ENCODE data around the gene NELFB.
"Not testable (repeated sequence)": the region's sequence is repeated elsewhere in the genome, so short reads cannot be mapped to it uniquely, and the experiment has no call there.

NELFB gene

DNA sequence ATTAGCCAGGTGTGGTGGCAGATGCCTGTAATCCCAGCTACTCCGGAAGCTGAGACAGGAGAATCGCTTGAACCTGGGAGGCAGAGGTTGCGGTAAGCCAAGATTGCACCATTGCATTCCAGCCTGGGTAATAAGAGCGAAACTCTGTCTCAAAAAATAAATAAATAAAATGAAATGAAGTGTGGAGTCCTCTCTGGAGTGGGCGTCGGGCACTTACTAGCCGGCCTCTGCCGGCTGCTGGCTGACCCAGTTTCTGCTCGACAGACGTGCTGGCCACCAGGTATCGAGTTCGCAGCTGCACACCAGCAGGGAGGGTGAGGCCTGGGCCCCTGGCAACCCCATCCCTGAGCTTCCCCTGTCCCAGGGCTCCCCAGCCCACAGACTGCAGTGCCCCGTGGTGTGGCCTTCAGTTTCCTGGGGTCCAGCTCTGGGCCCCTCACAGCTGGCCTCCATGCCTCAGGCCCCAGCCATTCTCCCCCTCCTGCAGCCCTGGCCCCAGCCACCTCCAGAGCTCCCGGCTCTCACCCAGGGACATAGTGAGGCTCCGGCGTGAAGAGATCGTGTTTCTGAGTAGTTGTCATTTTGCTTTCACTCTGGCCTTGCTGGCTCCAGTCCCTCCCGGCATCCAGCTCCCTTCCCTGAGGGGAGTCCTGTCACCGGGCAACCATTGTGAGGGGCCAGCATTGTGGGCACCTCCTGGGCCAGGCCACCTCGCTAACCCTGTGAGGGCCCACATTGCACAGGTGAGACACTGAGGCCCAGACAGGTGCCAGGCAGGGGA is 7.8 kb upstream of the NELFB start:
- DNase-seq (ENCODE audit: low spot score) = no peak

DNA sequence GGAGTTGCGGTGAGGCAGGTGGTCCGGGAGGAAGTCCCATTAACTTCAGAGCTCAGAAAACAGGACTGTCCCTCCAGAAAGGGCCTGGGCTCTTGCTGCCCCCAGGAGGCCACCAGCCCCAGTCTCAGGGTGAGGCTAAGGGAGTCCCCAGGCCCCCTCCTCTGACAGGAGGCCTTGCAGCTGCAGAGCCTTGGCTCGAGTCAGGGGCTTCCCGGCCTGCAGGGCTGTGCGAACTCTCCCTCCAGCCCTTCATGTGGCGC is 7.3 kb upstream of the NELFB start:
- DNase-seq (ENCODE audit: low spot score) = no peak

DNA sequence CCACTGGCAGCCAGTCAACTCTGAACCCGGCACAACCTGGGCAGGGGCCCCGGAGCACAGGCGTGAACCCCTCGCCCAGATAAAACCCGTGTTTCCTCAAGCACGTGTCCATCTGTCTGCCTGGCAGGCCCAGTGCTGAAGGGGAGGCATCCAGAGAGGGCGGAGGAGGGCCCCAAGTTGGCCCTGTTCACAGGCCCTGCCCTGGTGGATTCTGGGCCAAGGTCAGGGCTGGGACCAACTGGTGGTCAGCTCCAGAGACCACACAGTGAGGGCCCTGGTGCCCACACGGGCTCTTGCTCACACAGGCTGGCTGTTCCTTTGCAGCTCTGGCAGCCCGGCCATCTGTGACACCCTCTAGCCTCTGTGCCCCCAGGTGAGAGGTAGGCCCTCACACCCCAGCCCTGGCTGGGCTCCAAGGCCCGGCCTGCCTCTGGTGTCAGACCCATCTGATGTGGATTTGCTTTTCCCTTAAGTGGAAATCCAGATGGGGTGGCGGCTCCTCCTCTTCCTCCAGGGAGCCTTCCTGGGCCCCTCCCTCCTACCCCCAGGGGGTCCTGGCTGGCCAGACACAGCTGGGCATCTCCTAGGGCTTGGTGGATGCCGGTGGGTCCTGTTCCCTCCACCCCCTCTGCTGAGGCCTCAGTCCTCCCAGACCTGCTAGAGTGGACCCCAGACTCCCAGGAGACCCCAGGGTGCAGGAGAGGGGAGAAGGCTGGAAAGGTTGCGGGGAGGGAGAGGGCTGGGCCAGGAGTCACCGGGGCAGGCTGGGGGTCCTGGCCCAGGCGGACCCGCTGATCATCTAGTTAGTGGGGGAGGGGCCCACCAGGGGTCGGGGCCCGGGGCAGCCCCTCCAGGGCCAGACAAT is 4.6 kb upstream of the NELFB start:
- DNase-seq (ENCODE audit: low spot score) = no peak

DNA sequence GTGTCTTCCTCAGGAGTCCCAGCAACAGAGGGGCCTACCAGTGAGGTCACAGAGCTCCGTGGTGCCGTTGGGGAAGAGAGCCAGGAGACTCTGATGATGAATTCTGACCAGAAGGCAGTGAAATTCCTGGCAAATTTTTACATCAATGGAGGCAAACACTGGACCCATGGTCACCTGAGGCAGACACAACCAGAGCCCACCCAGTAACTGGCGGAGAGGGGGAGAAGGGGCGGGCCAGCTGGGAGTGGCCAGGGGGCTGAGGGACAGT is 4.0 kb upstream of the NELFB start, which contains the start of gene STPG3:
Gene STPG3 (plus strand): TSS at position 93 of the 268 bp plus-strand sequence. CDS start 1 bp downstream, at position 94.
- no peak for DNase-seq (ENCODE audit: low spot score)

DNA sequence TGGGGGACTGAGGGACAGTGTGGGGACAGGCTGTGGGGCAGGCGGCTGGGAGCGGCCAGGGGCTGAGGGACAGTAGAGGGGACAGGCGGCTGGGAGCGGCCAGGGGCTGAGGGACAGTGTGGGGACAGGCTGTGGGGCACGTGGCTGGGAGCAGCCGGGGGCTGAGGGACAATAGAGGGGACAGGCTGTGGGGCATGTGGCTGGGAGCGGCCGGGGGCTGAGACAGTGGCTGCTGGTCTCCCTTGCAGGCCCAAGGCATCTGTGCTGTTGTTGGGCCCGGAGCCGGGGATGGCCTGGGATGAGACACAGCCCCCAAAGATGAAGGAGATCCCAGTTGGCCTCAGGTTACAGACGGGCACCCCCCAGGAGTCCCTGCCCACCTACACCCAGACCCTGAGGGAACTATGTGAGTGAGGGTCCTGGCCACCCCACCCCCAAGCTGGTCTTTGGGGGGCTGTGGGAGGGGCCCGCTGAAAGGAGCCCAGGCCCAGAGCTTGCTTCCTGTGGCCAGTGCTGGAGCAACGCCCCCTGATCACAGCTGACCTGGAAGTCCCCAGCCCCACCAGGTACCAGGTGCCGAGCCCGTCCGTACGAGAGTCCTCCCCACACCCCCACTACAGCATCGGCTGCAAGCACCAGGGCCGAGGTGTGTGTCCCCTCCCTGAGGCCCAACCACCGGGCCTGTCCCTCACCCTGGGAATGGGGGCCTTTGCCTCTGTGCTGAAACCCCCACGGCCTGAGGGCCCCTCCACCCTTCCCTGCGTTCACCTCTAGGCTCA is 3.4 kb upstream of the NELFB start:
- no peak for DNase-seq (ENCODE audit: low spot score)

DNA sequence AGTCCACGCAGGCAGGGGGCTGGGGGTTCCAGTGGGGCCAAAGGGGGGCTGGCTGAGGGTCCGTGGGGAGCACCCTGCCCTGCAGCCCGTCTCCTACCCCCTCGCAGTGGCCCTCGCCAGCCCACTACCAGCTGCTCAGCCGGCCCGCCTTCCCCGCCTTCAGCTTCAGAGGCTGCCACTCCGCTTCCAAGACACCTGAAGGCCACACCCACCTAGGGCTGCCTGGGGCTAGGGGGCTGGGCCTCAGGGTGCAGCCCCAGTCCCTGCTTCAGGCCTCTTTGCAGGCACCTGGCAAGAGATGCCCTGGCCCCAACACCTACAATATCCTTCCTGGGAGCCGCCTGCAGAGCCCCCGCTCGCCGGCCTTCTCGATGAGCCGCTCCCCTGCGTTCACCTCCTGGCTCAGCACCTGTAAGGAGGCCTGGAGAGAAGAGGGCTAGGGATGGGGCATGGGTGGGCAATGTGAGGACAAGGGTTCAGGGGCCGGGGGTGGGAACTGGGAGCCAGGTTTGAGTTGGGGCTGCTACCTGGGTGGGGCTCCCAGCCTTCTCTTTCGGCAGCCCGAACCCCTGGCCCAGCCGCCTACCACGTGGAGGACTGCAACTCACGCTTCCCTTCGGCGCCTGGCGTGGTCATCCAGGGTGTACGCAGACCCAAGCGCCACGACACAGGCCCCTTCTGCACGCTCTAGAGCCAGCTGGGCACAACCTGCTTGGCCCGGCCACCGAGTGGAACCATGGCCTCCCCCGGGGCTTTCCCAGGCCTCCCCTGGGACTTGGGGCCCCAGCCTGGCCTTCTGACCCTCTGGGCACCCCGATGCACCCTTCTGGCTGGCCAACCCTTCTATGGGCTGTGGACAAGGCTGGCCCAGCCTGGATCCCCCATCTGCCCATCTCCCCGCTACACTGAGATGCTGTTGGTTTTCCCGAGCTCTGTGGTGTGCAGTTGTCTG is 2.3 kb upstream of the NELFB start:
- DNase-seq (ENCODE audit: low spot score) = no peak

DNA sequence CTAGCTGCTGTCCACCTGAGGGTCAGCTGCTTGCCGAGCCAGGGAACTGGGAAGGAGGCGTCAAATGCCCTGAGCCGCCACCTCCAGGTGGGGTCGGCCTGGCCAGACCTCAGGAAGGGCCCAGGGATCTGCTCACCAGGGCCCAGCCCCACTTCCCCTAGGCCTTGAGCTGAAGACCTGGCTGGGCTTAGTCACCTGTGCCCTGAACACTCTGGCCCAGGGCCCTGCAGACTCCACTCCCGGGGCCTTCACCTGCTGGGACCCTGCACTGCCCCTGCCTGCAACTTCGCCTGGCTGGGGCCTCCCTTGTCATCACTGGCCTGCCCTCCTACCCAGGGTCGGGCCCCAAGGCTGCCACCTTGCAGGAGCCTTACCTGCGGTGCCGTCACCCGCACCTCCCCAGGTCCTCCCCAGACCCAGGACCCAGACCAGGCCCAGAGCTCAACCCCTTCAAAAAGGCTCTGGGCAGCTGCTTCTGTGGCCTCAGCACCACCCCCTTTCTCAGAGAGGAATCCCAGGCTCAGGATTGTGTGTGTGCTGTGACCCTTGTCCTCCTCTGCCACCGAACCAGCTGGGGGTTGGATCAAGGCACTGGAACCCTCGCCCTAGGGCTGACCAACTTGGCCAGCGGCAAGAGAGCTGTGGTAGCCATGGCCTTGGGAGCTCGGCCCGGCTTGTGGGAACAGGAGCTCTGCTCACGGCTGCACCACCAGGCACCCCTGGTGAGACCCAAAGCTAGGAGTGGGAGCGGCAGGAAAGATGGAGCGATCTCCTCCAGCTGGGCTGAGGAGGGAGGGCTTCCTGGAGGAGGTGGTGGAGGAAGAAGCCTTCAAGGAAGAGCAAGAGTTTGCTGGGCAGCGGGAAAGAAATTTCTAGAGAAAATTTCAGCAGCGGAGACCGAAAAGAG is 1.2 kb upstream of the NELFB start:
- no peak for DNase-seq (ENCODE audit: low spot score)

DNA sequence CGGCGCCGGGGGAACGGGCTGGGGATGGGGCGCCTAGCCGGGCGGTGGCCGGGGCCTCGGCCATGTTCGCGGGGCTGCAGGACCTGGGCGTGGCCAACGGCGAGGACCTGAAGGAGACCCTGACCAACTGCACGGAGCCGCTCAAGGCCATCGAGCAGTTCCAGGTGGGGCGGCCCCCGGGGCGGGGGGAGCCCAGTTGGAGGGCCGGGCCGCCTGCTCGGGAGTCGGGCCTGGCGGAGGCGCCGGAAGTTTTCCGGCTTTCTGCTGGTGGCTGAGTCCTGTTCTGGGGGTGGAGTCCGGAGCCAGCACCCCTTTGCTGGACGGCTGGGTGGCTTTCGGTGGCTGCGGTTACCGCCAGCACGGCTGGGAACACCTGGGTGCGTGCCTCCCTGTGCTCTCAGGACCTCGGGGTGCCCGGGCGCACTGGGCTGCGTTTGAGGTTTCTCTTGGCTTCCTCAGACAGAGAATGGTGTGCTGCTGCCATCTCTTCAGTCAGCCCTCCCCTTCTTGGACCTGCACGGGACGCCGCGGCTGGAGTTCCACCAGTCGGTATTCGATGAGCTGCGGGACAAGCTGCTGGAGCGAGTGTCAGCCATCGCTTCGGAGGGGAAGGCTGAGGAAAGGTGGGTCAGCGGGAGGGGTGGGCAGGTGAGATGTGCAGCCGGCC is 454 bp downstream of the NELFB start:
- DNase-seq (ENCODE audit: low spot score) = no peak

DNA sequence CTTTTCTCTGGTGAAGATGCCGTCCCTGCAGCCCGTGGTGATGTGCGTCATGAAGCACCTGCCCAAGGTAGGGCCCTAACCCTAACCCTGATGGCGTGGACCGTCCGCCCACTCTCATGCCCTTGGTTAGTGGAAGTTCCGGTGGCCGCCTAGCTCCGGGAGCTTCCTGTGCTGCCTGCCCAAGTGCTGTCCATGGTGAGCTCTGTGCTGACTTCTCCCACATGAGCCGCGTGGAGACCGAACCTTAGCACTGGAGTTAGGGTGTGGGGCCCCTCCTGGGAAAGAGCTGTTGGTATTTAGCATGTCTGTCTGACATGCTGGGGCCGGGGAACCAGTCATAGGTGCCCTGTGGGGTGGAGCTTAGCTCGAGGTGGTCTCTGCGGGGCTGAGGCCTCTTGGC is 1.2 kb downstream of the NELFB start:
- no peak for DNase-seq (ENCODE audit: low spot score)

DNA sequence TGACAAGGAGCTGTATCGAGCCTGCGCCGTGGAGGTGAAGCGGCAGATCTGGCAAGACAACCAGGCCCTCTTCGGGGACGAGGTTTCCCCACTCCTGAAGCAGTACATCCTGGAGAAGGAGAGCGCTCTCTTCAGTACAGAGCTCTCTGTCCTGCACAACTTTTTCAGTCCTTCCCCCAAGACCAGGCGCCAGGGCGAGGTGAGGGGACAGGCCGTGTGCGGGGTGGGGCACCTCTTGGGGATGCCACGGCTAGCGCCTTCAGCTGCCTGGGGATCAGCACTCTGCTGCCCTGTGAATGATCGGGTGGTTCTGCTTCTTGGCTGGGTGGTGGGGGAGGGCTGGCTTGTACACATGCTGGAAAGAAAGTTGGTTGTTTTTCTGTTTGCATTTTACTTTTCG is 1.7 kb downstream of the NELFB start:
- no peak for DNase-seq (ENCODE audit: low spot score)

DNA sequence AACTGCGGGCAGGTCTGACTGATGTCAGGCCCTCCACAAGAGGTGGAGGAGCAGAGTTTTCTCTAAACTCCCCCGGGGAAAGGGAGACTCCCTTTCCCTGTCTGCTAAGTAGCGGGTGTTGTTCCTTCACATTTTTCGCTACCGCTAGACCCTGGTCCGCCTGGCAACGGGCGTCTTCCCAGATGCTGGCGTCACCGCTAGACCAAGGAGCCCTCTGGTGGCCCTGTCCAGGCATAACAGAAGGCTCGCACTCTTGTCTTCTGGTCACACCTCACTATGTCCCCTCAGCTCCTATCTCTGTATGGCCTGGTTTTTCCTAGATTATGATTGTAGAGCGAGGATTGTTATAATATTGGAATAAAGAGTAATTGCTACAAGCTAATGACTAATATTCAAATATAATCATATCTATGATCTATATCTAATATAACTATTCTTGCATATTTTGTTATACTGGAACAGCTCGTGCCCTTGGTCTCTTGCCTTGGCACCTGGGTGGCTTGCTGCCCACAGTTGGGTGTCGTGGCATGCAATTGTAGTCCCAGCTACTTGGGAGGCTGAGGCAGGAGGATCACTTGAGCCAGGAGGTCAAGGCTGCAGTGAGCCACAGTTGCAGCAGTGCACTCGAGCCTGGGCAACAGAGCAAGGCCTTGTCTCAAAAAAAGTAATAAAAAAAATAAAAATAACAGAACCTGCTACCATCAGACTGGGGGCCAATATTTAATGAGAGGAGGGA is 7.2 kb downstream of the NELFB start:
- not testable (repeated sequence) for DNase-seq (ENCODE audit: low spot score)

DNA sequence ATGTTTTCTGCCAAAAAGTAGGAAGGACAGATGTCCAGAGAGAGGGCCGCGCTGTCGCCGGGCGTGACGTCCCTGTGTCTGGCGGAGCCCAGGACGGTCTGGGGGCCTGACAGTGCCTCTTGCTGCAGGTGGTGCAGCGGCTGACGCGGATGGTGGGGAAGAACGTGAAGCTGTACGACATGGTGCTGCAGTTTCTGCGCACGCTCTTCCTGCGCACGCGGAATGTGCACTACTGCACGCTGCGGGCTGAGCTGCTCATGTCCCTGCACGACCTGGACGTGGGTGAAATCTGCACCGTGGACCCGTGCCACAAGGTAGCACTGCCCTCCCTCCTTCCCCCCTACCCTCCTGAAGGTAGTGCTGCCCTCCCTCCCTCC is 7.8 kb downstream of the NELFB start:
- no peak for DNase-seq (ENCODE audit: low spot score)

DNA sequence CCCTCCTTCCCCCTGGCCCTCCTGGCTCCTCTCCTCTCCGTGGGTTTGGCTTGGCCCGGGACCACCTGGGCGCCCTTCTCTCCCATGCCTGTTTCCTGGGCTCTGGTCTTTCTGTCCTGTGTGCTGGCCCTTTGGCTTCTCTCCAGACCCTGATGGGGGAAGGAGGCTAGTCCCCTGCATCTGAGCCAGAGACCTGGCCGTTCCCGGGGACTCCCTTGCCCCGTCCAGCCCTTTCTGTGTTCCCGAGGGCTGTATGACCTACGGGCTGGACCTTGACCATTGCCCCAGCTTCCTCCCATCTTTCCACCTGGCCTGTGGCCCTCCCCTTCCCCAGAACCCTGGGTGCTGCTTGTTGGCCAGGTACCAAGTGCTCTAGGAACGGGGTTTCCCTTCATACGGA is 8.4 kb downstream of the NELFB start:
- DNase-seq (ENCODE audit: low spot score) = no peak

DNA sequence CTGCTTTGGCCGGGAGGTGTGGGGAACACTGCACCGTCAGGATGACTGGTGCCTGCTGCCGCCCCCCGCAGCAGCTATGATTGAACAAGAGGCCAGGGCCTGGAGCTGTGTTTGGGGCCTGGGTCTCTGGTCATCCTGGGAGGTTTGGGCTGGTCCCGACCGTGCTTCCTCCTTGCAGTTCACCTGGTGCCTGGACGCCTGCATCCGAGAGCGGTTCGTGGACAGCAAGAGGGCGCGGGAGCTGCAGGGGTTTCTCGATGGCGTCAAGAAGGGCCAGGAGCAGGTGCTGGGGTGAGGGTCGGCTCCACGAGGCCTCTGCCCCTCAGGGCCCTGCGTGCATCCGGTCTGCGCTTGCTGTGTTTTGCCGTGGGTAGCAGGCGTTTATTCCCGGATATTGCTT is 8.9 kb downstream of the NELFB start:
- DNase-seq (ENCODE audit: low spot score) = no peak

DNA sequence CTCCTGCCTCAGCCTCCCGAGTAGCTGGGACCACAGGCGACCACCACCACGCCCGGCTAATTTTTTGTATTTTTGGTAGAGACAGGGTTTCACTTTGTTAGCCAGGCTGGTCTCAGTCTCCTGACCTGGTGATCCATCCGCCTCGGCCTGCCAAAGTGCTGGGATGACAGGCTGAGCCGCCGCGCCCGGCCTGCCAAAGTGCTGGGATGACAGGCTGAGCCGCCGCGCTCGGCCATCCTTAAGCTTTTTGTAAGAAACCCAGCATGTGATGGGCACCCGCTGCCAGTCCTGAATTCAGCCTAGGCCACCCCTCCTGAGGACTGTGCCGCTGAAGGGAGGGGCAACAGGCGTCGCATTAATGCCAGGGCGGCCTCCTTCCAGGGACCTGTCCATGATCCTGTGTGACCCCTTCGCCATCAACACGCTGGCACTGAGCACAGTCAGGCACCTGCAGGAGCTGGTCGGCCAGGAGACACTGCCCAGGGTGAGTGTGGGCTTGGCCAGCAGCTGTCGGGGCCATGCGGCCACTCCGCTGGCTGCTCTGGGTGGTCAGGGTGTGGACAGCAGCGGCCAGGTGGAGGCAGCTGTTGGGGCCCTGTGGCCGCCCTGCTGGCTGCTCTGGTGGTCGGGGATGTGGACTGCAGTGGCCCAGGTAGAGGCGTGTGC is 10.5 kb downstream of the NELFB start:
- DNase-seq (ENCODE audit: low spot score) = no peak

DNA sequence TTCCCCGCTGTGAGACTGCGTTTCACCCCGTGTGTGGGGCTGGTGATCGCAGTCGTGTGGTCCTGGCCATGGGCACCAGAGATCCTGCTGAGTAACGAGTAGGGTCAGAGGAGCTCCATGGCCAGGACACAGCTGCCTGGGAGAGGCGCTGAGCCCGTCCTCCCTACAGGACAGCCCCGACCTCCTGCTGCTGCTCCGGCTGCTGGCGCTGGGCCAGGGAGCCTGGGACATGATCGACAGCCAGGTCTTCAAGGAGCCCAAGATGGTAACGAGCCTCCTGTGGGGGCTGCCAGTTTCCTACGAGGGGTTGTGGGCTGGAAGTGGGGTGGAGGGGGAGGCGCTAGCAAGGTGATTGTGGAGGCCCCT is 11.0 kb downstream of the NELFB start:
- DNase-seq (ENCODE audit: low spot score) = no peak

DNA sequence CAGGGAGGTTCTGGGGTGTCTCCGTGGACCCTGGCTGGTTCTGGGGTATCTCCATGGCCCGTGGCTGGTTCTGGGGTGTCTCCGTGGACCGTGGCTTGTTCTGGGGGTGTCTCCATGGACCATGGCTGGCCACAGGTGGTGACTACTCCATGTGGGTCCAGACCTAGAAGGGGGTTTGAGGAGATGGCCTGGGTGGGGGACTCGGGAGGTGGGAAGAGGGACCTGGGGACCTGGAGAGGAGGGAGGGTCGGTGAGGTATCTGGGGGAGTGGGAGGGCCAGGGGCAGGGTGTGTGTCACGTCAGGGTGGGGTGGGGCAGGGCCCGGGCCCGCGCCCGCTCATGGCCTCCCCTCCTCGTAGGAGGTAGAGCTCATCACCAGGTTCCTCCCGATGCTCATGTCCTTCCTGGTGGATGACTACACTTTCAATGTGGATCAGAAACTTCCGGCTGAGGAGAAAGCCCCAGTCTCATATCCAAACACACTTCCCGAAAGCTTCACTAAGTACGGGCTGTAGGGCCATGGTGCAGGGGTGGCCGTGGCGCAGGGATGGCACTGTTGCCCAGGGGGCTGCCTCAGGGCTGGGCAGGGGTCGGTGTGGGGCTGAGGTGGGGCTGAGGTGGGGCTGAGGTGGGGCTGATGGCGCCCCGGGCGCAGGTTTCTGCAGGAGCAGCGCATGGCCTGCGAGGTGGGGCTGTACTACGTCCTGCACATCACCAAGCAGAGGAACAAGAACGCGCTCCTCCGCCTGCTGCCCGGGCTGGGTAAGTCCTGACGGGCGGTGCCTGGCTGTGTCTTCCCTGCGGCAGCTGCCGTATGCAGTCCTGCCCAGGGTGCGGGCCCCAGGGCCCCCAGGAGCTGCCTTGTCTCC is 11.7 kb downstream of the NELFB start:
- no peak for DNase-seq (ENCODE audit: low spot score)

DNA sequence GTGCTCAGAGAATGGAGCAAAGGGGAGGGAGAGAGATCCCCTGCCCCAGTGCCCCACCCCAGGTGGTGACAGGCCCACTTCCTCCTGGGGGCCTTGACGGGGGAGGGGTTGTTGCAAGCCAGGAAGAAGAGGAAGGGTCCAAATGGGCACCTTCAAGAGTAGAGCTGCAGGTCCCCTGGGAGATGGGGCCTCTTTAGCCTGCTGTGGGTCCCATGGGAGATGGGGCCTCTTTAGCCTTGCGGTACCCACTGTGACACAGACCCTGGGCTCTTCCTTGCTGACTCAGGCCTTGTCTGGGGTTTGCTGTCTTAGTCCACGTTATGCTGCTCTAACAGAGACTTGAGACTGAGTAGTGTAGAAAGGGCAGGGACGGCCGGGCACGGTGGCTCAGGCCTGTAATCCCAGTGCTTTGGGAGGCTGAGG is 12.8 kb downstream of the NELFB start:
- no peak for DNase-seq (ENCODE audit: low spot score)

All from Ammon's horn (tissue), 1 donor.